Ascending aorta (tissue), 2 donors: ENCODE data around the gene MBD3. TPM values are rescaled to one million over a fixed set of nuclear protein-coding genes. Genes with fewer than 3 reads are reported as not detected.

Source experiments
- DNase-seq, 2 donors: peaks; one replicate each; pipeline ENCODE4 v3.0.0-alpha.2; 2019; ENCODE audit warnings: low spot score in 2 of 2
- H3K27ac ChIP-seq, 2 donors: fragments of 200-600 bp; sonication (generic); one replicate each; pipeline ENCODE4 v1.5.1; 2016 to 2017; ENCODE audit warnings: mild to moderate bottlenecking in 1 of 2
- H3K27me3 ChIP-seq: fragments of 200-600 bp; sonication (generic); one replicate; pipeline ENCODE4 v1.5.1; 2017
- H3K36me3 ChIP-seq, 2 donors: fragments of 200-600 bp; sonication (generic); one replicate each; pipeline ENCODE4 v1.5.1; 2016
- H3K4me1 ChIP-seq, 2 donors: fragments of 200-600 bp; sonication (generic); one replicate each; pipeline ENCODE4 v1.5.1; 2016 to 2017; ENCODE audit warnings: mild to moderate bottlenecking in 1 of 2
- H3K4me3 ChIP-seq, 2 donors: fragments of 200-600 bp; sonication (generic); one replicate each; pipeline ENCODE4 v1.5.1; 2016 to 2017; ENCODE audit warnings: mild to moderate bottlenecking in 1 of 2
- H3K9me3 ChIP-seq, 2 donors: fragments of 200-600 bp; sonication (generic); one replicate each; pipeline ENCODE4 v1.5.1; 2016
- CTCF ChIP-seq, 3 experiments: fragments of 200-600 bp in 2 of 3; fragments of 450-650 bp in 1 of 3; sonication (generic) in 2 of 3; IDR thresholded peaks; one replicate each; pipeline ENCODE4 v1.5.1; 2016 to 2019; ENCODE audit warnings: antibody characterized with exemption in 3 of 3, mild to moderate bottlenecking in 1 of 3, moderate library complexity in 1 of 3
- intact Hi-C: fragments of 100-400 bp; cut with DNase I; formaldehyde crosslinking; loops from one replicate; pipeline ENCODE4 v1.15.1; 2023
- total RNA-seq: library from RNA; depleted of rRNA; stranded (reverse); fragments of >200 nt; gene quantifications from one replicate; pipeline ENCODE4 v1.1.0, GENCODE V29; 2016

Gene MBD3
- total RNA-seq, 1 donor from 2014 or later: 143 TPM

GRCh38 chr19:1524972-1525325 is 67.7 kb downstream of the MBD3 start:
- H3K4me3 ChIP-seq: no peak overlapping the region

GRCh38 chr19:1524287-1524971 is 68.2 kb downstream of the MBD3 start:
- H3K4me1 ChIP-seq: no peaks in the 10 kb centered on the region
- no peak for DNase-seq
- intact Hi-C loops: no loop called here
- peak overlapping the region; percentile 13 to 42 for H3K4me3 ChIP-seq
- peaks cover 17% of the 10 kb centered on the region for H3K27me3 ChIP-seq
- TF ChIP-seq CTCF (IDR thresholded peaks at IDR 0.05): no peak
- no peaks in the 10 kb centered on the region for H3K9me3 ChIP-seq
- H3K36me3 ChIP-seq: no peaks in the 10 kb centered on the region
- no peak overlapping the region for H3K27ac ChIP-seq

More at GRCh38 chr19:1524972-1525325, 67.7 kb downstream of the MBD3 start:
- peaks cover 17% of the 10 kb centered on the region for H3K27me3 ChIP-seq
- no peaks in the 10 kb centered on the region for H3K9me3 ChIP-seq
- no peaks in the 10 kb centered on the region for H3K36me3 ChIP-seq
- DNase-seq: no peak
- intact Hi-C loops: no loop called here
- no peak for TF ChIP-seq CTCF (IDR thresholded peaks at IDR 0.05)
- no peaks in the 10 kb centered on the region for H3K4me1 ChIP-seq
- H3K27ac ChIP-seq: no peak overlapping the region

Other genes starting within 250 kb of the MBD3 start
- 216 TPM for gene NDUFS7, start 209.0 kb downstream of the MBD3 start, total RNA-seq
- gene GAMT, start 191.3 kb downstream of the MBD3 start, total RNA-seq: 56.4 TPM
- gene DAZAP1, start 185.3 kb downstream of the MBD3 start, total RNA-seq: 15.8 TPM
- gene RPS15, start 154.5 kb downstream of the MBD3 start, total RNA-seq: 3,111 TPM
- gene APC2, start 142.7 kb downstream of the MBD3 start, total RNA-seq: not detected
- gene C19orf25, start 113.7 kb downstream of the MBD3 start, total RNA-seq: 32.7 TPM
- 1.5 TPM for gene PCSK4, start 102.5 kb downstream of the MBD3 start, total RNA-seq
- gene REEP6, start 101.7 kb downstream of the MBD3 start, total RNA-seq: 3.2 TPM
- 0.43 TPM for gene ADAMTSL5, start 79.8 kb downstream of the MBD3 start, total RNA-seq
- not detected for gene PLK5, start 68.8 kb downstream of the MBD3 start, total RNA-seq
- 83.7 TPM for gene MEX3D, start 24.5 kb downstream of the MBD3 start, total RNA-seq
- 61.0 TPM for gene UQCR11, start 12.6 kb upstream of the MBD3 start, total RNA-seq
- 209 TPM for gene TCF3, start 59.8 kb upstream of the MBD3 start, total RNA-seq
- not detected for gene ONECUT3, start 160.6 kb upstream of the MBD3 start, total RNA-seq
- 0.11 TPM for gene ATP8B3, start 219.4 kb upstream of the MBD3 start, total RNA-seq